H1 (cell line): ENCODE results near the gene ALK. TPM values are rescaled to one million over a fixed set of nuclear protein-coding genes. Genes with fewer than 3 reads are reported as not detected.

Experiments
- CTCF ChIA-PET: fragments of 300-600 bp; sonication (Branson Sonifier 250); formaldehyde crosslinking; loops from one replicate; lab custom pipeline; 2021; ENCODE audit not compliant: partially characterized antibody; lab: Charles Lee
- POLR2A ChIA-PET: fragments of 300-600 bp; sonication (Branson Sonifier 250); formaldehyde crosslinking; loops from one replicate; lab custom pipeline; 2021; ENCODE audit warnings: inconsistent platforms; ENCODE audit not compliant: partially characterized antibody; lab: Charles Lee
- DNase-seq, 2 experiments: peaks; one replicate each; pipeline versions ENCODE4 v3.0.0 to v3.0.0-alpha.2; 2010 to 2022; ENCODE audit warnings: low spot score in 2 of 2, low read depth in 1 of 2, mixed read lengths in 1 of 2
- FAIRE-seq: peaks from 2 replicates; lab custom pipeline; 2011; peaks lifted over from hg19 to GRCh38; lab: Jason Lieb, UNC
- H2AFZ ChIP-seq: 2 replicates; pipeline ENCODE4 v1.8.1; 2012; ENCODE audit warnings: low read length, inconsistent platforms
- H2AK5ac ChIP-seq: 2 replicates; pipeline ENCODE4 v1.6.1; 2013; ENCODE audit warnings: low read depth, low read length
- H2BK120ac ChIP-seq: replicated peaks from 2 replicates; pipeline ENCODE3; 2013; ENCODE audit warnings: low read depth, low read length, inconsistent platforms
- H2BK12ac ChIP-seq: 2 replicates; pipeline ENCODE4 v1.6.1; 2013; ENCODE audit warnings: low read depth, low read length
- H2BK15ac ChIP-seq: 2 replicates; pipeline ENCODE4 v1.6.1; 2013; ENCODE audit warnings: low read length
- H2BK20ac ChIP-seq: 2 replicates; pipeline ENCODE4 v1.6.1; 2013; ENCODE audit warnings: low read length
- H2BK5ac ChIP-seq: 2 replicates; pipeline ENCODE4 v1.6.1; 2013; ENCODE audit warnings: low read depth, low read length
- H3K14ac ChIP-seq: 2 replicates; pipeline ENCODE4 v1.6.1; 2013; ENCODE audit warnings: inconsistent platforms; ENCODE audit not compliant: insufficient read length
- H3K18ac ChIP-seq: 2 replicates; pipeline ENCODE4 v1.6.1; 2013; ENCODE audit warnings: low read length; ENCODE audit errors: extremely low read depth
- H3K23ac ChIP-seq: 2 replicates; pipeline ENCODE4 v1.6.1; 2013; ENCODE audit warnings: inconsistent platforms; ENCODE audit not compliant: insufficient read length
- H3K23me2 ChIP-seq: 2 replicates; pipeline ENCODE4 v1.6.1; 2013; ENCODE audit warnings: low read depth, low read length
- H3K27ac ChIP-seq: 2 replicates; pipeline ENCODE4 v1.6.1; 2011; ENCODE audit warnings: low read depth, low read length, inconsistent platforms
- H3K27me3 ChIP-seq, 4 experiments: replicated peaks in 1 of 4; 1 replicate in 1 of 4; 2 replicates in 3 of 4; pipeline versions ENCODE4 v1.6.1 to v1.8.1; 2011 to 2013; ENCODE audit warnings: low read length in 3 of 4, mild to moderate bottlenecking in 3 of 4, inconsistent platforms in 2 of 4, mixed read lengths in 2 of 4, moderate library complexity in 1 of 4; ENCODE audit not compliant: control insufficient read depth in 3 of 4, insufficient read depth in 3 of 4; ENCODE audit errors: extremely low read depth in 1 of 4
- H3K36me3 ChIP-seq, 4 experiments: 2 replicates each; pipeline versions ENCODE4 v1.6.1 to v1.8.1; 2011 to 2013; ENCODE audit warnings: mild to moderate bottlenecking in 4 of 4, low read length in 3 of 4, moderate library complexity in 2 of 4, control low read depth in 1 of 4, inconsistent platforms in 1 of 4; ENCODE audit not compliant: insufficient read depth in 4 of 4, control insufficient read depth in 2 of 4
- H3K4ac ChIP-seq: replicated peaks from 2 replicates; pipeline ENCODE3; 2013; ENCODE audit warnings: low read length, low read depth, mixed read lengths, inconsistent platforms; ENCODE audit not compliant: insufficient read length
- H3K4me1 ChIP-seq, 4 experiments: replicated peaks in 1 of 4; 1 replicate in 1 of 4; 2 replicates in 3 of 4; pipeline versions ENCODE4 v1.6.1 to v1.8.1; 2011 to 2013; ENCODE audit warnings: low read length in 3 of 4, inconsistent platforms in 2 of 4, mixed read lengths in 1 of 4; ENCODE audit not compliant: insufficient read depth in 4 of 4, control insufficient read depth in 3 of 4
- H3K4me2 ChIP-seq, 2 experiments: 2 replicates each; pipeline versions ENCODE4 v1.6.1 to v1.8.1; 2011 to 2013; ENCODE audit warnings: low read depth in 2 of 2, low read length in 2 of 2, control low read depth in 1 of 2, inconsistent platforms in 1 of 2, mild to moderate bottlenecking in 1 of 2; ENCODE audit not compliant: insufficient read depth in 1 of 2
- H3K4me3 ChIP-seq, 4 experiments: fragments of 200-600, 300-600 bp in 1 of 4; sonication (generic), shearing (Covaris generic), sonication (Bioruptor Twin) in 1 of 4; 2 replicates each; pipeline versions ENCODE4 v1.5.1 to v1.8.1; 2011 to 2016; ENCODE audit warnings: low read length in 4 of 4, low read depth in 3 of 4, control low read depth in 2 of 4, inconsistent platforms in 2 of 4, mild to moderate bottlenecking in 2 of 4, mixed read lengths in 1 of 4, moderate library complexity in 1 of 4; ENCODE audit not compliant: insufficient read depth in 2 of 4; ENCODE audit errors: extremely low read depth in 1 of 4
- H3K56ac ChIP-seq: replicated peaks from 2 replicates; pipeline ENCODE3; 2013; ENCODE audit warnings: low read depth, mild to moderate bottlenecking, mixed read lengths, low read length, inconsistent platforms; ENCODE audit not compliant: insufficient read length
- H3K79me1 ChIP-seq: 2 replicates; pipeline ENCODE4 v1.6.1; 2013; ENCODE audit warnings: low read depth, low read length, control low read depth
- H3K79me2 ChIP-seq, 2 experiments: 2 replicates each; pipeline versions ENCODE4 v1.6.1 to v1.8.1; 2012 to 2013; ENCODE audit warnings: low read length in 2 of 2, mild to moderate bottlenecking in 2 of 2, inconsistent platforms in 1 of 2; ENCODE audit not compliant: insufficient read depth in 2 of 2, control insufficient read depth in 1 of 2
- H3K9ac ChIP-seq, 4 experiments: replicated peaks in 1 of 4; 1 replicate in 1 of 4; 2 replicates in 3 of 4; pipeline versions ENCODE4 v1.6.1 to v1.8.1; 2011 to 2013; ENCODE audit warnings: low read depth in 3 of 4, low read length in 3 of 4, control low read depth in 2 of 4, mild to moderate bottlenecking in 2 of 4, moderate library complexity in 2 of 4, inconsistent platforms in 1 of 4; ENCODE audit errors: extremely low read depth in 1 of 4
- H3K9me3 ChIP-seq, 2 experiments: 2 replicates each; pipeline versions ENCODE4 v1.6.1 to v1.8.1; 2012 to 2013; ENCODE audit warnings: mild to moderate bottlenecking in 2 of 2, moderate library complexity in 2 of 2, control low read depth in 1 of 2, inconsistent platforms in 1 of 2, low read depth in 1 of 2, low read length in 1 of 2, mixed read lengths in 1 of 2; ENCODE audit not compliant: insufficient read depth in 2 of 2
- H4K20me1 ChIP-seq, 2 experiments: replicated peaks in 1 of 2; 2 replicates each; pipeline versions ENCODE3 to v1.8.1; 2011 to 2013; ENCODE audit warnings: inconsistent platforms in 2 of 2, low read length in 2 of 2, mild to moderate bottlenecking in 1 of 2; ENCODE audit not compliant: insufficient read depth in 2 of 2, control insufficient read depth in 1 of 2
- H4K5ac ChIP-seq: 2 replicates; pipeline ENCODE4 v1.6.1; 2013; ENCODE audit warnings: low read length, low read depth, mixed read lengths, inconsistent platforms; ENCODE audit not compliant: insufficient read length
- H4K8ac ChIP-seq: 2 replicates; pipeline ENCODE4 v1.8.0; 2013; ENCODE audit warnings: mild to moderate bottlenecking, moderate library complexity, low read length, inconsistent platforms; ENCODE audit not compliant: insufficient read depth; ENCODE audit errors: extremely low read depth
- H4K91ac ChIP-seq: replicated peaks from 2 replicates; pipeline ENCODE3; 2013; ENCODE audit warnings: low read length, mixed read lengths, inconsistent platforms; ENCODE audit not compliant: insufficient read length
- ASH2L ChIP-seq: fragments of 200-600, 300-600 bp; sonication (generic); IDR thresholded peaks from one replicate; pipeline ENCODE4 v1.7.1; 2017; ENCODE audit warnings: low read length
- CBX5 ChIP-seq: fragments of 300-800, 300-1000 bp; sonication (generic); IDR thresholded peaks from 2 replicates; pipeline ENCODE4 v1.7.1; 2016; ENCODE audit warnings: antibody characterized with exemption, low read length, low read depth
- CREB1 ChIP-seq: IDR thresholded peaks from 2 replicates; pipeline ENCODE4 v1.6.1; 2012; ENCODE audit warnings: inconsistent platforms
- GABPA ChIP-seq: IDR thresholded peaks from 2 replicates; pipeline ENCODE4 v1.6.1; 2011; ENCODE audit warnings: mild to moderate bottlenecking, low read length, moderate library complexity, borderline replicate concordance; ENCODE audit not compliant: insufficient read depth
- KDM5A ChIP-seq: fragments of 200-600 bp; IDR thresholded peaks from 2 replicates; pipeline ENCODE4 v1.7.1; 2012; ENCODE audit warnings: mild to moderate bottlenecking, low read length, inconsistent platforms, mixed read lengths
- PHF8 ChIP-seq: fragments of 200-600 bp; sonication (generic); conservative IDR thresholded peaks from 2 replicates; pipeline ENCODE4 v1.7.1; 2012; ENCODE audit warnings: low read depth, mild to moderate bottlenecking, inconsistent platforms, low read length, moderate library complexity
- RBBP5 ChIP-seq: IDR thresholded peaks from 2 replicates; pipeline ENCODE4 v1.7.1; 2012; ENCODE audit warnings: low read depth, mild to moderate bottlenecking, inconsistent platforms, low read length, moderate library complexity, borderline replicate concordance
- SP2 ChIP-seq: IDR thresholded peaks from 2 replicates; pipeline ENCODE4 v1.6.1; 2012; ENCODE audit warnings: mild to moderate bottlenecking, low read length, inconsistent platforms
- TAF1 ChIP-seq: IDR thresholded peaks from 2 replicates; pipeline ENCODE4 v1.6.1; 2011; ENCODE audit warnings: mild to moderate bottlenecking, low read depth, low read length
- TBP ChIP-seq: IDR thresholded peaks from 2 replicates; pipeline ENCODE4 v1.6.1; 2011; ENCODE audit warnings: low read depth, low read length, improper control_type of control experiment
- TCF12 ChIP-seq: IDR thresholded peaks from 2 replicates; pipeline ENCODE4 v1.6.1; 2011; ENCODE audit warnings: low read depth, mild to moderate bottlenecking, low read length
- ZNF274 ChIP-seq: IDR thresholded peaks from 2 replicates; pipeline ENCODE4 v1.7.0; 2012; ENCODE audit warnings: low read length, borderline replicate concordance; ENCODE audit errors: extremely low read depth
- whole genome bisulfite sequencing, 2 experiments: shearing (Covaris generic) in 1 of 2; methylation state at CpG; one replicate each; pipeline versions ENCODE4 v1.1.6 to v1.1.7; 2013 to 2015; ENCODE audit warnings: low lambda C conversion rate in 2 of 2, mixed read lengths in 2 of 2, inconsistent platforms in 1 of 2, low coverage in 1 of 2, missing lambda C conversion rate in 1 of 2; ENCODE audit not compliant: insufficient replicate concordance in 2 of 2, insufficient coverage in 1 of 2, insufficient read length in 1 of 2; ENCODE audit errors: extremely low coverage in 1 of 2, missing lambda C conversion rate in 1 of 2; 5-methylcytosine and 5-hydroxymethylcytosine counted together
- polyA plus RNA-seq, 7 experiments: library from polyadenylated mRNA; depleted of rRNA in 3 of 7; stranded (reverse) in 5 of 7; unstranded in 2 of 7; fragments of >200 nt in 5 of 7; fragments of 200-250 nt in 2 of 7; gene quantifications; 1 replicate in 5 of 7; 2 replicates in 1 of 7; 4 replicates in 1 of 7; pipeline versions ENCODE4 v1.2.1 to v1.2.3, GENCODE V29; 2011 to 2013; ENCODE audit warnings: missing spikeins in 2 of 7, mixed read lengths in 2 of 7
- total RNA-seq: library from RNA; stranded (reverse); fragmentation: NEBNext Ultra II Directional; extraction: Animal tissue kit (Norgen Biotek cat#: 25700); gene quantifications from 2 replicates; pipeline ENCODE4 v1.2.1, GENCODE V29; 2021
- TF ChIP-seq, protein P1 (sequence below), 3 experiments: IDR thresholded peaks; 1 replicate in 2 of 3; 2 replicates in 1 of 3; pipeline versions ENCODE4 v1.5.1 to v1.6.1; 2011; ENCODE audit warnings: low read length in 3 of 3, mild to moderate bottlenecking in 3 of 3, inconsistent platforms in 2 of 3, low read depth in 1 of 3, moderate library complexity in 1 of 3; ENCODE audit not compliant: insufficient read depth in 1 of 3; ENCODE audit errors: control extremely low read depth in 1 of 3

The ALK gene
- total and polyA plus RNA-seq, 2 of the 8 experiments (the other 6 are each of a cell fraction or from before 2014, with no cell fraction given) = 0.02 to 0.09 TPM

DNA sequence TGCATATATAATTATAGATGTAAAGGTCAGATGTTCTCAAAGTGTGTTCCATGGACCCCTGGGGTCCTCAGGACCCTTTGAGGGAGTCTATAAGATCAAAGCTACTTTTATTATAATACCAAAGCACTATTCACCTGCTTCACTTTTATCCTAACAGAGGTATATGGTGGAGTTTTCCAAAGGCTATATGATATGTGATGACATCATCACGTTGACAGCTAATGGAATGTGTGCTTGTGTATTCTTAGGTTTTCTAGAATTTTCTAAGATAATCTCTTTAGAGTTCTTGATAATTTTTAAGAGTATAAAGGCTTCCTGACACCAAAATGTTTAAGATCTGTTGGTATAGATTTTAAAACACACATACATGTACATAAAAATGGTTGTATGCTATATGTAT is 10.4 kb upstream of the ALK start:
- Histone ChIP-seq H3K79me2 (no peaks in the 10 kb centered on the region), H3K4me2 (no peak overlapping the region), H2BK12ac (no peak overlapping the region), H3K27me3 (no peaks in the 10 kb centered on the region; a peak in 1 of 7 replicates), H2AK5ac (no peak overlapping the region), H3K56ac (no peak overlapping the region), H4K8ac (no peak overlapping the region), H2AFZ (no peak overlapping the region), H3K4ac (no peak overlapping the region), H3K14ac (no peak overlapping the region), H3K9me3 (no peaks in the 10 kb centered on the region), H4K91ac (no peak overlapping the region), H4K20me1 (no peaks in the 10 kb centered on the region), H2BK120ac (no peak overlapping the region), H4K5ac (no peak overlapping the region), H3K27ac (no peak overlapping the region), H3K79me1 (no peaks in the 10 kb centered on the region), H2BK5ac (no peak overlapping the region), H3K23me2 (no peaks in the 10 kb centered on the region), H2BK15ac (no peak overlapping the region), H3K18ac (no peak overlapping the region), H2BK20ac (no peak overlapping the region), H3K4me1 (no peaks in the 10 kb centered on the region), H3K23ac (no peak overlapping the region), H3K36me3 (no peaks in the 10 kb centered on the region), H3K9ac (no peak overlapping the region), H3K4me3 (no peak overlapping the region)
- ChIA-PET CTCF (interaction anchor here (1.4 to 2.1 kb wide), 2 partner anchors 8 to 182 kb away, joined by 4 to 13 read pairs; no protein-coding TSS in a partner anchor), POLR2A (no interaction called here)
- 77% methylated on average over 1 of the region's 1 CpG; no CpG with 5 or more reads in 1 of the 2 experiments for WGBS, 2 experiments
- no peak for DNase-seq
- no peak for FAIRE-seq
- TF ChIP-seq KDM5A = no peak
- TF ChIP-seq ASH2L = no peak
- TF ChIP-seq ZNF274 = no peak
- no peak for TF ChIP-seq CBX5
- no peak for TF ChIP-seq PHF8
- TF ChIP-seq TCF12 = no peak
- no peak for TF ChIP-seq GABPA
- TF ChIP-seq SP2 = no peak
- no peak for TF ChIP-seq TBP
- no peak for TF ChIP-seq CREB1
- TF ChIP-seq, protein P1, sequence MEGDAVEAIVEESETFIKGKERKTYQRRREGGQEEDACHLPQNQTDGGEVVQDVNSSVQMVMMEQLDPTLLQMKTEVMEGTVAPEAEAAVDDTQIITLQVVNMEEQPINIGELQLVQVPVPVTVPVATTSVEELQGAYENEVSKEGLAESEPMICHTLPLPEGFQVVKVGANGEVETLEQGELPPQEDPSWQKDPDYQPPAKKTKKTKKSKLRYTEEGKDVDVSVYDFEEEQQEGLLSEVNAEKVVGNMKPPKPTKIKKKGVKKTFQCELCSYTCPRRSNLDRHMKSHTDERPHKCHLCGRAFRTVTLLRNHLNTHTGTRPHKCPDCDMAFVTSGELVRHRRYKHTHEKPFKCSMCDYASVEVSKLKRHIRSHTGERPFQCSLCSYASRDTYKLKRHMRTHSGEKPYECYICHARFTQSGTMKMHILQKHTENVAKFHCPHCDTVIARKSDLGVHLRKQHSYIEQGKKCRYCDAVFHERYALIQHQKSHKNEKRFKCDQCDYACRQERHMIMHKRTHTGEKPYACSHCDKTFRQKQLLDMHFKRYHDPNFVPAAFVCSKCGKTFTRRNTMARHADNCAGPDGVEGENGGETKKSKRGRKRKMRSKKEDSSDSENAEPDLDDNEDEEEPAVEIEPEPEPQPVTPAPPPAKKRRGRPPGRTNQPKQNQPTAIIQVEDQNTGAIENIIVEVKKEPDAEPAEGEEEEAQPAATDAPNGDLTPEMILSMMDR (IDR thresholded peaks at IDR 0.05; ENCODE audit: control extremely low read depth in 1 of 3, insufficient read depth in 1 of 3, low read depth in 1 of 3, low read length in 3 of 3) = no peak
- TF ChIP-seq TAF1 = no peak
- TF ChIP-seq RBBP5 = no peak
